BJ (cell line): Measurements from ENCODE around the gene UNC13D. TPM values are rescaled to one million over a fixed set of nuclear protein-coding genes. Genes with fewer than 3 reads are reported as not detected.

Source experiments
- CTCF ChIA-PET: fragments of 350-600 bp; formaldehyde crosslinking; extraction: SDS; loops from one replicate; lab custom pipeline; 2021; ENCODE audit warnings: antibody characterized with exemption, inconsistent platforms; lab: Yijun Ruan, JAX
- POLR2A ChIA-PET: fragments of 300-600 bp; sonication (Branson Sonifier 250); formaldehyde crosslinking; extraction: SDS; loops from one replicate; lab custom pipeline; 2021; ENCODE audit warnings: antibody characterized with exemption; lab: Charles Lee
- DNase-seq: peaks from one replicate; pipeline ENCODE4 v3.0.0-alpha.2; 2011; ENCODE audit warnings: low read depth
- H3K27me3 ChIP-seq: 2 replicates; pipeline ENCODE4 v1.6.0; 2011; ENCODE audit warnings: low read length; ENCODE audit not compliant: control insufficient read depth, insufficient read depth
- H3K36me3 ChIP-seq: 2 replicates; pipeline ENCODE4 v1.5.1; 2011; ENCODE audit warnings: low read length; ENCODE audit not compliant: control insufficient read depth, insufficient read depth
- H3K4me3 ChIP-seq: 2 replicates; pipeline ENCODE4 v1.5.1; 2011; ENCODE audit warnings: low read depth, mild to moderate bottlenecking, control low read depth, low read length
- polyA plus RNA-seq: library from polyadenylated mRNA; depleted of rRNA; stranded (reverse); fragments of >200 nt; gene quantifications from 2 replicates; pipeline ENCODE4 v1.2.3, GENCODE V29; 2011
- TF ChIP-seq, protein P1 (sequence below): IDR thresholded peaks from 2 replicates; pipeline ENCODE4 v1.5.1; 2011; ENCODE audit warnings: low read depth, mild to moderate bottlenecking, control low read depth, inconsistent platforms, low read length, moderate library complexity; ENCODE audit not compliant: insufficient read depth

Gene UNC13D
- polyA plus RNA-seq, 1 experiment, result 0.40 TPM

DNA sequence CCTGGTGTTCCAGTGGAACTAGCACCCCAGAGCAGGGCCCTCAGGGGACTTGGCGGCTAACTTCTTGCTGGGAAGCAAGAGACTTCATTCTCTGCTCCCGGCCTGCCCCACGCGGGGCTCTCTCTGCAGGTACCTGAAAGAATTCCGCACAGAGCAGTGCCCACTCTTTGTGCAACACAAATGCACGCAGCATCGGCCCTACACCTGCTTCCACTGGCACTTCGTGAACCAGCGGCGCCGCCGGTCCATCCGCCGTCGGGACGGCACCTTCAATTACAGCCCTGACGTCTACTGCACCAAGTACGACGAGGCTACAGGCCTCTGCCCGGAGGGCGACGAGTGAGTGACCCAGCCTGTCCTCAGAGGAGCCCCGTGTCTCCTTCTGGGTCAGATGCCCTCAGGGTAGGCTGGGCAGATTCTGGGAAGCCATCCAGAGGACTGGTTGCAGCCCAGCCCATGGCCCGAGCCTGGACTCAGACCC lies 34.5 kb downstream of the UNC13D start:
- no peak for DNase-seq
- Histone ChIP-seq H3K27me3 (no peaks in the 10 kb centered on the region), H3K4me3 (no peak overlapping the region), H3K36me3 (peaks cover 19% of the 10 kb centered on the region)
- ChIA-PET POLR2A (no interaction called here), CTCF (interaction anchor here (1.2 to 2.2 kb wide), 2 partner anchors 10 to 17 kb away, joined by 4 to 11 read pairs; no protein-coding TSS in a partner anchor)
- TF ChIP-seq, protein P1, sequence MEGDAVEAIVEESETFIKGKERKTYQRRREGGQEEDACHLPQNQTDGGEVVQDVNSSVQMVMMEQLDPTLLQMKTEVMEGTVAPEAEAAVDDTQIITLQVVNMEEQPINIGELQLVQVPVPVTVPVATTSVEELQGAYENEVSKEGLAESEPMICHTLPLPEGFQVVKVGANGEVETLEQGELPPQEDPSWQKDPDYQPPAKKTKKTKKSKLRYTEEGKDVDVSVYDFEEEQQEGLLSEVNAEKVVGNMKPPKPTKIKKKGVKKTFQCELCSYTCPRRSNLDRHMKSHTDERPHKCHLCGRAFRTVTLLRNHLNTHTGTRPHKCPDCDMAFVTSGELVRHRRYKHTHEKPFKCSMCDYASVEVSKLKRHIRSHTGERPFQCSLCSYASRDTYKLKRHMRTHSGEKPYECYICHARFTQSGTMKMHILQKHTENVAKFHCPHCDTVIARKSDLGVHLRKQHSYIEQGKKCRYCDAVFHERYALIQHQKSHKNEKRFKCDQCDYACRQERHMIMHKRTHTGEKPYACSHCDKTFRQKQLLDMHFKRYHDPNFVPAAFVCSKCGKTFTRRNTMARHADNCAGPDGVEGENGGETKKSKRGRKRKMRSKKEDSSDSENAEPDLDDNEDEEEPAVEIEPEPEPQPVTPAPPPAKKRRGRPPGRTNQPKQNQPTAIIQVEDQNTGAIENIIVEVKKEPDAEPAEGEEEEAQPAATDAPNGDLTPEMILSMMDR, result no peak

DNA sequence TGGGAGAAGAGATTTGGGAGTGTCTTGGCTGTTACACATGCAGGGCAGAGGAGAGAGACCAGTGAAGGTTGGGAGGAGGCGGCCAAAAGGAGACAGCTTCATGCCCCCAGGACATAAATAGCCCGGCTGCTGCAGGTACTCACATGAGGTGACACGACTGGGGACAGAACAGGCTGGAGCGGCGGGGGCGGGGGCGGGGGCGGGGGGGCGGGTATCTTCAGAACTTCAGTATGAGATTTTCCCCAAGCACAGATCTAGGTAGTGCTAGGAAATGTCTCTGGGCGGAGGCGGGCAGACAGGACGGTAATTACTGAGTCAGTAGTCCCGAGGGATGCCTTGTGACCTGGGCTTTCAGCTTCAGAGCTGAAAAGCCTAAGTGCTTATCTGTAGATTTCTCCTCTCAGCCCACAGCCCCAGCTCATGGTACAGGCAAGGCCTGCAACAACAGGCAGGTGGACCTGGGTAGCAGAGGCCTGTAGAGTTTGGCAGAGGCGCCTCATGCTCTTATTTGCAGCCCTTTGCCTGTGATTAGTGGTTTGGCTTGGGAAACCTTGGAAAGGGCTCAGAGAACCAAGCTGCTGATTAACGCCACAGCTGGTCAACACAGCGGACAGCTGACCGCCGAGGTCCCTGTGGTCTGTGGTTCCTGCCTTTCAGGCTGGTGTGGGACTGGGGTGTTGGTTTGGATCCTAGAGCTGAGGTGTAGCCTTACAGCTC lies 35.1 kb downstream of the UNC13D start:
- no peak overlapping the region for H3K4me3 ChIP-seq
- POLR2A ChIA-PET, result no interaction called here
- H3K36me3 ChIP-seq, result peaks cover 19% of the 10 kb centered on the region
- no peaks in the 10 kb centered on the region for H3K27me3 ChIP-seq
- TF ChIP-seq, protein P1, result no peak
- CTCF ChIA-PET, result interaction anchor here (1.2 to 2.2 kb wide), 2 partner anchors 10 to 18 kb away, joined by 4 to 11 read pairs; no protein-coding TSS in a partner anchor
- DNase-seq, result no peak

DNA sequence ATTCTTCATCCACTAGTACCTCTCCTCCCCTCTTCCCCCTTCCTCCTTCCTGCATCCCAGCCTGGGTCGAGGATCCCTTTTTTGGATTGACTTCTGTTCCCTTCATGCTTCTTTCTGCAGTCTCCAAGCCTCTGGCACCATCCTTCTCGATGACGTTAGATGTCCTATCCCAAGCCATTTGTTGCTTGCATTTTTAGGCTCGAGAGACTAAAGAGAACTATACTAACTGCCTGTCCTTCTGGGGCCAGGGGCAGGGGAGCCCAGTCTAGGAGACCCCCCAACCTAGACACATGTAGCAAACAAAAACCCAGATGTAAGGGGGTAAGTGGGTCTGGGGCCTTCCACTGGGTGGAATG lies 35.7 kb downstream of the UNC13D start:
- H3K36me3 ChIP-seq, result peaks cover 19% of the 10 kb centered on the region
- DNase-seq, result no peak
- TF ChIP-seq, protein P1, result no peak

DNA sequence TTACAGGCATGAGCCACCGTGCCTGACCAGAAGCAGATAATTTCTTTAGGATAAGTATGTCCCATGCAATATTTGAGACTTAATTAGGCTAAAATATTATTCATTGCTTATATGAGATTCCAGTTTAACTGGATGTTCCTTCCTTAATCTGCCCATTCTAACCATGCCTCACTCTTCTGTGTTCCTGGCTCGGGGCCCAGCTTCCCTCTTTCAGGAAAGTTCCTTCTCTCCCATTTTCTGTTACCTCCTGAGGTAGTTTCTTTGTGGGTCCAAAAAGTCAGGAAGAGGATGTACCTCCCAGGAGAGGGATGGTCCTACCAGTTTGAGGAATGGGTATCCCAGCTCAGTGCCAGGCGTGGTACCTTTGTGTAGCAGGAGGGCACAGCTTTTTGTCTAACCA lies 36.3 kb downstream of the UNC13D start:
- no peak overlapping the region for H3K4me3 ChIP-seq
- H3K27me3 ChIP-seq, result no peaks in the 10 kb centered on the region
- H3K36me3 ChIP-seq, result peaks cover 14% of the 10 kb centered on the region
- TF ChIP-seq, protein P1, result no peak
- ChIA-PET CTCF (interaction anchor here (0.8 to 2.2 kb wide), 3 partner anchors 9 to 21 kb away, joined by 3 to 11 read pairs (median 4); no protein-coding TSS in a partner anchor), POLR2A (no interaction called here)
- no peak for DNase-seq

More for the DNA sequence above, 35.7 kb downstream of the UNC13D start:
- H3K27me3 ChIP-seq, result no peaks in the 10 kb centered on the region
- POLR2A ChIA-PET, result no interaction called here
- CTCF ChIA-PET, result interaction anchor here (0.8 to 2.2 kb wide), 4 partner anchors 10 to 22 kb away, joined by 3 to 11 read pairs (median 4); no protein-coding TSS in a partner anchor
- H3K4me3 ChIP-seq, result no peak overlapping the region

DNA sequence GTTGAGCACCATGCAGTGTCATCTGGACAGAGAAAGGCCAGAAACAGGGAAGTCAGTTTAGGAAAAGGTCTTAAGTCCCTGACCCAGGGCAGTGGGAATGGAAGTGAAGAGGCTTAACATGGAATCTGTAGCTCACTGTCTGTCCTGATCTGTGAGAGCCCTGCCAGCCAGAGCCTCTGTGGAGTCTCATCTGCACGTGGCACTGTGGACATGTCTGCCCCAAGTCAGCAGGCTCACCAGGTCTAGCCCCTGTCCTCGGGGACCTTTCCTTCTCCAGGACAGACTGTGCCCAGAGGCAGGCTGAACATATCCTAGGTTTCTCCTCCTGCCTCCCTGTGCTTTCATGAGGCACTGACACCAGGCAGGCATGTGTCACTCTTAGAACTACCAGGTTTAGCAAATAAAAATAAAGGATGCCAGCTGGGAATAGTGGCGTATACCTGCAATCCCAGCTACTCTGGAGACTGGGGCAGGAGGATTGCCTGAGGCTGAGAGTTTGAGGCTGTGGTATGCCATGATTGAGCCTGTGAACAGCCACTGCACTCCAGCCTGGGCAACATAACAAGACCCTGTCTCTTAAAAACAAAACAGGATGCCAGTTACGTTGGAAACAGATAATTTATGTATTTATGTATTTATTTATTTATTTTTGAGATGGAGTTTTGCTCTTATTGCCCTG lies 37.2 kb downstream of the UNC13D start:
- Histone ChIP-seq H3K27me3 (no peaks in the 10 kb centered on the region), H3K36me3 (peaks cover 7% of the 10 kb centered on the region; the same call in 1 of the 2 replicates), H3K4me3 (no peak overlapping the region)
- ChIA-PET CTCF (interaction anchor here (1.5 kb wide), 1 partner anchor 23 kb away, joined by 4 read pairs; no protein-coding TSS in a partner anchor), POLR2A (no interaction called here)
- TF ChIP-seq, protein P1, result no peak
- no peak for DNase-seq
